Skin of body (tissue), 2 donors: Measurements from ENCODE around the gene NR4A3. TPM values are rescaled to one million over a fixed set of nuclear protein-coding genes. Genes with fewer than 3 reads are reported as not detected.

Experiments
- DNase-seq: peaks from one replicate; lab custom pipeline; 2025; lab: John Stamatoyannopoulos, UW
- total RNA-seq: library from RNA; depleted of rRNA; stranded (reverse); fragments of >200 nt; gene quantifications from one replicate; pipeline ENCODE4 v1.2.3, GENCODE V29; 2014

Gene NR4A3
- total RNA-seq, 1 donor from 2014 or later: 5.4 TPM

GRCh38 chr9:99813739-99814138 is 7.9 kb upstream of the NR4A3 start:
- no peak for DNase-seq

GRCh38 chr9:99814359-99814758 is 7.3 kb upstream of the NR4A3 start:
- DNase-seq: no peak

GRCh38 chr9:99816392-99816791 is 5.3 kb upstream of the NR4A3 start:
- DNase-seq: no peak

- no peak for DNase-seq
These were observed 3.2 kb upstream of the NR4A3 start for GRCh38 chr9:99818500-99818899.

- peak; percentile 83 for DNase-seq
These were observed 2.4 kb upstream of the NR4A3 start for GRCh38 chr9:99819123-99819855.

GRCh38 chr9:99819856-99820684 is 1.6 kb upstream of the NR4A3 start:
- peak; percentile 92 for DNase-seq

GRCh38 chr9:99820685-99821395 is 845 bp upstream of the NR4A3 start:
- peak; percentile 80 for DNase-seq

GRCh38 chr9:99822109-99822805 is 572 bp downstream of the NR4A3 start:
- no peak for DNase-seq

GRCh38 chr9:99822806-99823591 is 1.3 kb downstream of the NR4A3 start:
- DNase-seq: peak; percentile 40

- no peak for DNase-seq
These were observed 2.1 kb downstream of the NR4A3 start for GRCh38 chr9:99823681-99824377.

GRCh38 chr9:99824378-99825171 is 2.9 kb downstream of the NR4A3 start:
- no peak for DNase-seq

GRCh38 chr9:99825172-99826046 is 3.7 kb downstream of the NR4A3 start:
- DNase-seq: no peak

- DNase-seq: no peak
These were observed 4.9 kb downstream of the NR4A3 start for GRCh38 chr9:99826579-99826978.

GRCh38 chr9:99827244-99827643 is 5.6 kb downstream of the NR4A3 start:
- no peak for DNase-seq

GRCh38 chr9:99828054-99828416 is 6.3 kb downstream of the NR4A3 start:
- DNase-seq: no peak

GRCh38 chr9:99828417-99829176 is 6.9 kb downstream of the NR4A3 start:
- no peak for DNase-seq

- DNase-seq: no peak
These were observed 10.3 kb downstream of the NR4A3 start for GRCh38 chr9:99831857-99832557.
